Stimulated activated CD8-positive, alpha-beta memory T cell treated with anti-CD3 and anti-CD28 coated beads, Interleukin-12 subunit alpha, Interleukin-12 subunit beta, amount 100 ng/mL, for 24 hours (primary cell): ENCODE results near the gene VEGFB.

ENCODE experiments used
- DNase-seq: peaks from one replicate; pipeline ENCODE4 v3.0.0-alpha.2; 2020; ENCODE audit errors: extremely low read depth

Gene VEGFB, protein sequence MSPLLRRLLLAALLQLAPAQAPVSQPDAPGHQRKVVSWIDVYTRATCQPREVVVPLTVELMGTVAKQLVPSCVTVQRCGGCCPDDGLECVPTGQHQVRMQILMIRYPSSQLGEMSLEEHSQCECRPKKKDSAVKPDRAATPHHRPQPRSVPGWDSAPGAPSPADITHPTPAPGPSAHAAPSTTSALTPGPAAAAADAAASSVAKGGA

DNA sequence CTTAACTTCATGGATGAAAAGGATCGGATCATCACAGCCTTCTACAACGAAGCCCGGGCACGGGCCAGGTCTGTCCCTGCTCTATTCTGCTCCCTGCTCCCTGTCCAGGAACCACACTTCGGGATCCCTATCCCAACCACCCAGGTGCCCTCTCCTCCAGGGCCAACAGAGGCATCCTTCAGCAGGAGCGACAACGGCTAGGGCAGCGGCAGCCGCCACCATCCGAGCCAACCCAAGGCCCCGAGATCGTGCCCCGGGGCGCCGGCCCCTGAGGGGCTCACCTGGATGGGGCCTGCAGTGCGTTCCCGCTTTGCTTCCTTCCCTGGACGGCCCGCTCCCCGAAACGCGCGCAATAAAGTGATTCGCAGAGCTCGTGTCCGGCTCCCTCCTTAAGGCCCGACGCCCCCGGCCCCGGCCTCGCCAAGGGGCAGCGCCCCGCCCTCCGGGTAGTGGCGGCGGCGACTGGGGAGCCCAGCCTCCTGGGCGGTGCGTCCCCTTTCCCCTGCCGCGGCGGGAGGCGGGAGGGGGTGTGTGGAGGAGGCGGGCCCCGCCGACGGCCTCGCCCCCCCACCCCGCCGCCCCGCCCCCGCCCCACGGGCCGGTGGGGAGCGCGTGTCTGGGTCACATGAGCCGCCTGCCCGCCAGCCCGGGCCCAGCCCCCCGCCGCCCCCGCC lies at the start of gene VEGFB:
Gene VEGFB, plus strand, starts transcription at position 672 of the 674 bp plus-strand sequence. CDS start 250 bp downstream, outside the sequence.
- no peak for DNase-seq

DNA sequence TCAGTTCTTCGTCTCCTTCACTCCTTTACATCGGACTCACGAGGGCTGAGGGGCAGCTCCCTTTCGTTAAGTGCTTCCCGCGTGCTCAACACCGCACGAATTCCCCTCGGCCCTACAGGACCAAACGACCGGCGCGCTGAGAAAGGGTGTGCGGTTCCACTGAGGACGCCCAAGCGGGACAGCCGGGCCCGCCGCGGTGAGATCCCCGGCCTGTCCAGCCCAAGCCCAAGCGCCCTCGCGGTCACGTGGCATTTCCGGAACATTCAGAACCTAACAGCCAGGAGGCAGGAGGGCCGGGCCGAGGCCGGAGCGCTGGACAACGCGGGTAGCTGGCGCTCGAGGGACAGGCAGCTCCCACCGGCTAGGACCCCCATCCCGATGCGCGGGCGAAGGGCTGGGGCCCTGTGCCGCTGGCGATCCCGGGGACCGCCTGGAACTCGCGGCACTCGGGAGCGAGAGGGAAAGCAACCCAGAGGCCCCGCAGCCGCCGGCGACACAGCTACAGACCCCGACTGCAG lies 49.1 kb upstream of the VEGFB start:
- no peak for DNase-seq

DNA sequence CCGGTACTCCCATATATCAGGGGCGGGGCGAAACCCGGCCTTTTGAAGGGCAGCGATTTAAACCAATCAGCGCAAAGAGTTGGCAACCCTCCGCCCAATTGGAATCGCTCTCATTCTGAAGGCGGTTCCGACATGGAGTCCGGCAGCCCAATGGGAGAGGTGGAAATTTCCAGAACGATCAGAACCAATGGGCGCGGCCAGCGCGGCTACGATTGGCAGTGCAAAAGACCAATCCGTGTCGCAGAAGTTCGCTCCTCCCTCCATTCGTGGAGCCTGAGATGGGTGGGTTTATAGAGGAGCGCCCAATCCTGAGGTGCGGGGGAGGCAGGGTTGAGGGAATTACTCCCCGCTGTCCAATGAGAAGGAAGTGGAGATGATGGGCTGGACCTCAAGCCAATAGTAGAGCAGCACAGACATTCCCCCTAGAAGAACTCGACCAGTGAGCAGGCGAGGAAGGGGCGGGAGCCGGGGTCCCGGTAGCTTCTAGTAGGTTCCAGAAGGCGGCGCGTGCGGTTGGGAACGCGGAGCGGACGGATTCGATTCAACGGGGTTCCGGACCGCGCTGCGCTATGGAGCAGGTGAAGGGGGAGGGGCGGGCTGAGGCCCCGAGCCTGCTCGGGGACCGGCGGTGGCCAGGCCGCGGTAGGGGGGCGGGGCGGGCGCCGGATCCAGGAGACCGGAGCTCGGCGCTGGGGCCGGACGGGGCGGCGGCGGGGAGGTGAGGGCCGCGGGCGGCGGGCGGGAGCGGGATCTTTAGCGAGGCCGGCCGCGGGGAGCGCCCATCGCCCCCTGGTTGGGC lies 48.5 kb upstream of the VEGFB start, which contains the start of gene STIP1:
Gene STIP1, plus strand, starts transcription at position 479 of the 799 bp plus-strand sequence. Its CDS starts 91 bp downstream, at position 570.
- DNase-seq, result peak; percentile 93

DNA sequence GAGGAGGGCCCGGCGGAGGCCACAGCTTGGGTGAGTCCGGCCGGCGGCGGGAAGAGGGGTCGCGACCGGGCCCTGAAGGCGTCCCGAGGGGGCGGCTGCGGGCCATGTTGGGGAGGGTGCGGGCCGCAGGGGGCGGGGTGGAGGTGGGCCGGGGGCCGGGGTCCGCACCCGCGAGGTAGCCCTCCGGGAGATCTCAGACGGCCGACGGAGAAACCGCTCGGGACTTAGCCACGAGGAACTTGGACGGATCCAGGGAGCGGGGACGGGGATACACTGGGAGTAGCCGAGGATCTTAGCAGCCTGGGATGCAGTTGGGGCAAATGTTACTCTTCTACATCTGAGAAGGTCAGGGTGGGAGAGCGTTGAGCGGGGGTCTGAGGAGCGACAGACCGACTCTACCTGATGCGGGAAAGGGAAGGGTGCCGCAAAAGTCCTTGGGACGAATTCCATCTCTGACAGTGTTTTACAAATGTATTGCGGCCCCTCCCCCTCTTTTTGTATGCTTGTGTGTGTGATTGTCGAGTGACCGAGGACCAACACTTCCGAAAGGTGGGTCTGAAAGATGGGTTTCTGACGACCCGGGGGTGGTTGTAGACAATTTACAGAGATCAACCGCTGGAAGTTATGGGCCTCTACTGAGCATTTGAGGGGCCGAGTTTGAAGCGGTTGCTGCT lies 47.8 kb upstream of the VEGFB start:
- DNase-seq, result no peak

DNA sequence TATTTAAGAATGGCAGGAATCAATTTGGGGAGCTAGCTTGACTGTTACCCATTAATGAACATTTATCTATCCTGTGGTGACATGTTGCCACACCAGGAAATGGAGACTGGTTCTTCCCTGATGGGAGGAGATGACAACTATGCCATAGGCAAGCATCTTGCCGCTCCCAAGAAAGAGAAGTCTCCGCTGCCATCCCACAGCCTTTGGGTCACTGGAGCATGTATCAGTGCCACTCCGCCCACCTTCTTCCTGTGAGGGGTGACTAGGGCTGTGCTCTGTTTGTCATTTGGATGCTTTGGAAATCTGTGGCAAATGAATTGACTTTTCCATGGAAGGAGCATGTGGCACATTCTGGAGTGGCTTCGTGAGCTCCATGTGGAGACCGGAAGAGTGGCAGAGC lies 42.0 kb upstream of the VEGFB start:
- no peak for DNase-seq

DNA sequence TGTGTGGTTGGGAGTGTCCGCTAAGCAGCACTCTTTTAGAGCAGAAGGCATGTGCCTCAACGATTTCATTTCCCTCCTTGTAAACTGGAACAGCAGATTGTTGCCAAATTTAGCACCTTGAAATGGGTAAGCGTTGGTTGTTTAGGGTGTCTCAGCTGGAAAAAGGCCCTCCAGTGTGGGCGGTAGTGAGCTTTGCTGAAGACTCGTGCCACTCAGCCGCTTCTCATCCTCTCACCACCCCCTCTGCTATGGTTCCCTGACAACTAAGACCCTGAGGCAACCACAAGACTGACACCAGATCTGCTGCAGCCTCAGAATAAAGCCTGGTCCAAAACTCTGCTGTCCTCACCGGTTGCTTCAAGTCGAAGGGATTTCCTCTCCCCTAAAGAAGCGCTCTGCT lies 37.8 kb upstream of the VEGFB start:
- no peak for DNase-seq

DNA sequence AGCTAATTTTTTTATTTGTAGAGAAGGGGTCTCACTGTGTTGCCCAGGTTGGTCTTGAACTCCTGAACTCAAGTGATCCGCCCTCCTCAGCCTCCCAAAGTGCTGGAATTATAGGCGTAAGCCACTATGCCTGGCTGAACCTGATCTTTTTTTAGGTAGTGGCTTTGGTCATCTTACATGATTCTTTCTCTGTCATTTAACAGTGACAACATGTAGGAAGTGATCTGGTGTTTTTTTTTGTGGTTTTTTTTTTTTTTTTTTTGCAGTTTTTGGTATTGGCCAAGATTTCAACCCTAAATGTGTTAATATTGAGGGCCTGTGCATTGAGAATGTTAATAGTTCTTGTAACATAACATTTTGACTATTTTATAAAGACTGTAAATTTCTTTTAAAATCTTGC lies 35.9 kb upstream of the VEGFB start:
- DNase-seq, result no peak

DNA sequence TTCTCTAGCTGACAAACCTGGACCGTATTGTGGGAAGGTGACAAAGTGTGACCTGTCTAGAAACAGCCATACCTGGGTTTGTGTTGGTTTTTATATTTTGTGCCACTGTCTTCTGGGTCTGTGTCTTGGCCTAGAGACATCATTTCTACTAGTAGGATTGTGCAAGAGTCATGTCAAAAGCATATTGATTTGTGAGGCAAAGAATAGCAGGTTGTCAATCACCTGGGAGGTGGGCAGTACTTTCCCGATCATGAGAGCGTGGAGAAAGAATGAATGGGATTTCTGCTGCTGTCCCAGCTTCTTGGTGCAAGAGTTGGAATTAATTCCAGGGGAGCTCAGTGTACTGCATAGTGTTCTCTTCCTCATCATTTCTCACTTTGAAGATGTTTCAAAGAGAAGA lies 32.8 kb upstream of the VEGFB start:
- DNase-seq, result no peak

DNA sequence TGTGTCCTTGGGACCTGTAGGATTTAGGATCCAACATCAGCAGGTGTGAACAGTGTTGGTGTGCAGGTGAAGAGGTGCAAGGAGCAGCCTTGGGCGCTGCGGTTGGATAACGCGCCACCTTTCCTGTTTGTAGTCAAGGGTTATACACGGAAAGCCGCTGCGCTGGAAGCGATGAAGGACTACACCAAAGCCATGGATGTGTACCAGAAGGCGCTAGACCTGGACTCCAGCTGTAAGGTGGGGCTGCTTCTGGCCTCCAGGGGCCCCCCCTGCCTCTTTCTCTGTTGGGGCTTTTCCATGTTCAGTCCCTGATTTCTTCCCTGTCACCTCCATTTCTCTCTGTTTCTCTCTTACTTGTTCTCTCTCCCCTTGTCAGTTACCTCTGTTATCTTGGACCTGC lies 31.4 kb upstream of the VEGFB start:
- DNase-seq, result no peak

DNA sequence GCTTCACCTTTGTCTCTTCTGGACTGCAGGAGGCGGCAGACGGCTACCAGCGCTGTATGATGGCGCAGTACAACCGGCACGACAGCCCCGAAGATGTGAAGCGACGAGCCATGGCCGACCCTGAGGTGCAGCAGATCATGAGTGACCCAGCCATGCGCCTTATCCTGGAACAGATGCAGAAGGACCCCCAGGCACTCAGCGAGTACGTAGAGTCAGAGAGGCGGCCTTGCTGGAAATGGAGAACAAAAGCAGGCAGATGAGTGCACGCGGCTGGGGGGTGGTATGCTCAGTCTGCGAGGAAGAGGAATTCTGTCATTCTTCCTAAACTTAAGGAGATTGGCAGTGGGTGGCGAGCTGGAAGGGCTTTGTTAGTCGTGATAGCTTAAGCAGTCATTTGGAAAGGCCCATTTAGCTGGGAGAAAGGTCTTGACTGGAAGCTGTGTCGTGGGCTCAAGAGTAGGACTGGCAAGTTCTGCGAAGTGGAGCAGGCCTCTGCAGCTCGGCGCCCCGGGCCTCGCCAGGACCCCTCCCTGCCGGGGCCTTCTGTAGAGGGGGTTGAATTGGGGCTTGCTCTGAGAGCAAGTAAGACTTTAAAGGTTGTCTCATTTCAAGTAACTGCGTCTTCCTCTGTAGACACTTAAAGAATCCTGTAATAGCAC lies 30.8 kb upstream of the VEGFB start:
- DNase-seq, result no peak

DNA sequence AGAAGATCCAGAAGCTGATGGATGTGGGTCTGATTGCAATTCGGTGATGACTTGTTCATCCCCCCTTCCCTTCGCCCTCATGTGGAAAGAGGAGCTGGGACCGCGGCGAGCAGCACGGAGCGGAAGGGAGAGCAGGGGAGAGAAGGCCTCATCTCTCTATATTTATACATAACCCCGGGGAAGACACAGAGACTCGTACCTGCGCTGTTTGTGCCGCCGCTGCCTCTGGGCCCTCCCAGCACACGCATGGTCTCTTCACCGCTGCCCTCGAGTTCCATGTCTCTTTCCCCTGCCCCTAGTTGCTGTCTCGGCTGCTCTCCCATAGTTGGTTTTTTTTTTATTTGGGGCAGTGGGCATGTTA lies 30.3 kb upstream of the VEGFB start:
- DNase-seq, result no peak

DNA sequence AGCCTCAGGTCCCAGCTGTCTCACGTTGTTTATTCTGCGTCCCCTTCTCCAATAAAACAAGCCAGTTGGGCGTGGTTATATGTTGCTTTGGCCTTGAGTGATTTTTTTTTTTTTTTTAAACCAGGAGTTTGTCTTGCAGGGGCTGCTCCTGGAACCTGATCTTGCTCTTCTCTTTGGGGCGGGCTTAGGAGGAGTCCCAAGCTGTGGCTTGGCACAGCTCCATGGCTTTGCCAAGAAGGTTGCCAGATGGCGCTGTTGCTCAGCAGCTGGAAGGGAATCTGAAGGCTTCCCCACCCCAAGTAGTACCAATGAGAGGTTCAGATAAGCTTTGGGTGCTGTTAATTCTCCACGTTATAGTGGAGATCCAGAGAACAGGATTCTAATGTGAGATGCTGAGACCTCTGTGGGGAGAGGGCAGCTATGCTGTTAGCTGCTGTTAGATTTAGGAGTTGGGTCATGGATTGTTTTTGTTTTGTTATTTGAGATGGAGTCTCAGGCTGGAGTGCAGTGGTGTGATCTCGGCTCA lies 29.9 kb upstream of the VEGFB start:
- DNase-seq, result no peak

DNA sequence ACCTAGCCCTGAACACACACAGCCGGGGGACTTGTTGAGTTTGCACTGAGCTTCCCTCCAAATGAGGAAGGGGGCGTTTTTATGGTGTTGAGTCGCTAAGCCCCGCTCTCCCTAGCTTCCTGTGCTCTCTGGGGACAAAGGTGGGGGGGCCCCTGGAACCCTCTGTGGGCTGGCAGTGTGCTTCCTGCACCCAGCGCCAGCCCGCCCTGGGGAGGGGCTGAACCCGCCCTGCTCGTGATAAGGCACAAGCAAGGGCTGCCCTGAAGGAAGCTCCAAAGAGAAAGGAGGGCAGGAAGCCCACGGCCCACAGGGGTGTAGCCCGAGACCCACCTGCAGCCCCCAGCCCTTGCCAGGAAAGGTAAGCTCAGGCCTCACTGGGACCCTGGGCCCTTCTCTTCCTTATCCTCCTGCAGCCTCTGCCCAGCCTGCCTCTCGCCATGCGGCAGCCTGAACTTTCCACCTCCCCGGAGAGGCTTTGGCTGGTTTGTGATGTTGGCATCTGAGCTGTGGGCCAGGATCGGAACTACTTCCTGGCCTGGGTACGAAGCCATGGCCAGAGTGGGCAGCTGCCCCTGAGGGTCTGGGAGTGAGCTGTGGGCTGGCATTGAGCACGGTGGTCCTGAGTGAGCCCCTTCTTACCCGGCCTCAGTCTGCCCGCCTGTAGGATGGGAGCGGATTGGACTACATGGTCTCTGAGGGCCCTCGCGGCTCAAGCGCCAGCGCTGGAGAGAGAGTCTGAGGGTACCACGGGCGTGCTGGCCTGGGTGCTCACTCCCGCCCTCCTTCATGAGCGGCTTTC lies 27.7 kb upstream of the VEGFB start, which contains the start of gene FERMT3:
Gene FERMT3, plus strand, starts transcription at position 265 of the 799 bp plus-strand sequence. CDS start 644 bp downstream, outside the sequence.
- DNase-seq, result peak; percentile 58

DNA sequence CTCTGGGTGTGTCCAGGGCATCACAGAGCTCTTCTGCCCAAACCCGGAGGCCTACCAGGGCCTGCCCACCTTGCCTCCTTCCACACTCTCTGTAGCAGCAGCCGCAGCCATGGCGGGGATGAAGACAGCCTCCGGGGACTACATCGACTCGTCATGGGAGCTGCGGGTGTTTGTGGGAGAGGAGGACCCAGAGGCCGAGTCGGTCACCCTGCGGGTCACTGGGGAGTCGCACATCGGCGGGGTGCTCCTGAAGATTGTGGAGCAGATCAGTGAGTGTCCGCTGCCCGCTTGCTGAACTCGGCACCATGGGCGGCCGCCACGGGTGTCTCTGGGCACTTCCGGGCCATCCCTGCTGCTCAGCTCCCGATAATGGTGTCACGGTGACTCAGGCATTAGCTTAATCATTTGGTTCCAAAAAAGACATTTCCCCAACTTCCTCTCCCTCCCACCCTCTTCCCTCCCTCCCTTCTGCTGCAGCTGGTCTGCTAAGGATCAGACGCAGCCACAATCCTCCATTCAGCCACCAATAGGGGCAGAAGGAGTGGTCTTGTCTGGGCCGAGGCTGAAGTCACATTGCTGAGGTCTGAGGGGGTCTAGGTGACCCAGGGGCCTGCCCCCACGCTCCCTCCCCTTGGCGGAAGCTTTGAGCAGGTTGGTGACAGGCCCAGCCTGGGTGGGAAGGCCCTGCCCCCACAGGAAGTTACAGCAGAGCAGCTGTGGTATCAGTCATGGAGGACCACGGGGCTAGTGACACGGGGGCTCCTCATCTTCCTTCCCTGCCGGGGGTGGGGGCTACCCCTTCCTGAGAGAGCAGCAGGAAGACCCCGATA lies 26.9 kb upstream of the VEGFB start:
- DNase-seq, result peak; percentile 67

DNA sequence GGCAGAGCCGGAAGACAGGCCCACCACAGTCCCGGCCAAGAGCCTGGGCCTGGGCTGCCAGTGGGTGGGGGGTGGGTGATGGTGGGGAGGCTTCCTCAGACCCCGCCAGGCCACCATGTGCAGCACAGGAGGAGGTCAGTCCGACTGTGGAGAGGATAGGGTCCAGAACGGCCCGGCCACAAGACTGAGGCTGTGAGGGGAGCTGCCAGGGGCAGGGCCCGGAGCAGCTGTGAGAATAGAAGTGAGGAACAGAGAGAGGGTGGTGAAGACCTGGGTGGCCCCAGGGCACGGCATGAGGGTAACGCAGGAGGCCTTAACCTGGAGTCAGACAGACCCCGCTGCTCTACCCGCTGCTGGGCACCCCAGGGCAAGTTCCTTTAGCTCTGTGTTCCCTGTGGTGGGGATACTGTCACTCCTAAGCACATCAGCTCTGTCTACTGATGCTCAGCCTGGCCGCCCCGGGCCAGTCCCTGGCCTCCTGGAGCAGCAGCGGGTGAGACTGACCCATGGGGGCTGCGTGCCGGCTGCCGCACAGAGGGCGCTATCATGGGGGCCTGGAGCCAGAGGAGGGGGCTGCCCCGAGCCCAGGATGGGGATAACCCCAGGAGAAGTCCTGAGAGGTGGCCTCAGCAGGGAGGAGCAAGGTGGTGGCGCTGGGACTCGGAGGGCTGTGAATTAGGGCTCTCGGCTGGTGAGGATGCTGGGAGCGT lies 26.1 kb upstream of the VEGFB start:
- no peak for DNase-seq

DNA sequence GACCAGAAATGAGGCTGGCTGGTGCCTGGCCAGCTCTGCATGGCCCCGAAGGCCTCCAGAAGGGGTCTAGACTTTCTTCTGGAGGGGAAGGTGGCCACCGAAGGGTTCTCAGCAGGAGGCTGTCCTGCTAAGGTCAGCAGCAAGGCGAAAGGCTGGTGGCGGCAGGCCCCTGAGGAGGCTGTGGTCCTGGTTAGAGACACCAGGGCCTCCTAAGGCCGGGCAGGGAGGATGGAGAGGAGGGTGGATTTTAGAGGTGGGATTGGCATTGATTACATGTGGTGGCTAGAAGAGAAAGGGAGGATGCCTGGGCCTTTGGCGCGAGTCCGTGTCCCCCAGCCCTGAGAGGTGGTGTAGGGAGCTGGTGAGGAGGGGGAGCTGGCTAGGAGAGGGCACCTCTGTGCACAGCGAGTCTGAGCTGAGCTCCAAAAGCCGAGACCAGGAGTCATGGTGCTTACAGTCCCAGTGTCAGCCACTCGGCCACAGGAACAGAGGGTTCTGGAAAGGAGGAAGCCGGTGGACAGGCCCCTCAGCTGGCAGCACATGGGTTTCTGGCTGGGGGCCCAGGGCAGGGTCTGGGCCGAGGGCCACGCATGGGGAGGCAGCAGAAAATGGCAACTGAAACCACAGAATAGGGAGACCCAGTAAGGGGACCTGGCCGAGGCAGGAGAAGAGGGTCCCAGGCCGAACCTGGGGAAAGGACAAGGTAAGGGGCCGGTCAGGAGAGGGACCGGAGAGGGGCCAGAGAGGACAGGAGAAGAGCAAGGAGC lies 25.4 kb upstream of the VEGFB start:
- no peak for DNase-seq

DNA sequence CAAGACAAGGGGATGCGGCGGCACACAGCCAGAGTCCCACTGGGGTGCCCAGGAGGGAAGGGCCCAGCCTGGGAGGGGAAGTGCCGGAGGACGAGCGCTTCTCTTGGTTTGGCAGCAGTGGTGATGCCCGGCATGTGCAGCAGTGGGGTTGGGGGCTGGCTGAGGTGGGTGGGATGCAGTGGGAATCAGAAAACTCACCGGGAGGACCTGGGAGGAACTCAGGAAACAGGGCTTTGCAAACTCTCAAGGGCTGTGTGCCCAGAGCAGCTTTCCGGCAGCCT lies 24.9 kb upstream of the VEGFB start:
- no peak for DNase-seq

DNA sequence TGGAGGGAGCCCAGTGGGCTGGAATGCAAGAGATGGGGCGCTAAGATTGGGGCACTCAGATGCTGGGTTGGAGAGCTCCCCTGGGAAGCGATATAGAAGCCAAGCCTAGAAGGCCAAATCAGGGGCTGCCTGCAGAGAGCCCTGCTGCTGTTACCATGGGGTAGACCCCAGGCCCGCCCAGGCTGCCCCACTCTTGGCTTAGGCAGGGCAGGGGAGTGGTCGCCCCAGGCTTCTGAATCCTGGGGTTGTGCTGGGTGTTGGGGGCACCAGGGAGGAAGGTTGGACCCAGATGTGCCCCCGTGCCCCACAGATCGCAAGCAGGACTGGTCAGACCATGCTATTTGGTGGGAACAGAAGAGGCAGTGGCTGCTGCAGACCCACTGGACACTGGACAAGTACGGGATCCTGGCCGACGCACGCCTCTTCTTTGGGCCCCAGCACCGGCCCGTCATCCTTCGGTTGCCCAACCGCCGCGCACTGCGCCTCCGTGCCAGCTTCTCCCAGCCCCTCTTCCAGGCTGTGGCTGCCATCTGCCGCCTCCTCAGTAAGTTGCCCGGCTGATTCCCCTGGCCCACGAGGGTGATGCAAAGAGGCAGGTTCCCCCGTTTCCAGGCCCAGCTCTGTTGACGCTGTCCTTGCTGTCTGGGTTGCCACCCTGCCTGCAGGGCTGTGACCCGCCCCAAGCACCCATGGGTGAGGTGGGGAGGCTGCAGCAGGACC lies 23.9 kb upstream of the VEGFB start:
- DNase-seq, result no peak
